Breast epithelium (tissue), 4 donors: ENCODE data around the gene ACSL3. TPM values are rescaled to one million over a fixed set of nuclear protein-coding genes. Genes with fewer than 3 reads are reported as not detected.

Experiments used
- DNase-seq, 2 donors: peaks; one replicate each; pipeline ENCODE4 v3.0.0-alpha.2; 2019; ENCODE audit warnings: low spot score in 2 of 2
- H3K27ac ChIP-seq, 2 donors: fragments of 200-600 bp; sonication (generic) in 1 of 2; one replicate each; pipeline ENCODE4 v1.5.1; 2016 to 2019; ENCODE audit warnings: mild to moderate bottlenecking in 1 of 2
- H3K27me3 ChIP-seq, 2 donors: fragments of 200-600 bp; sonication (generic) in 1 of 2; one replicate each; pipeline versions ENCODE4 v1.5.1 to v1.6.0; 2017 to 2019; ENCODE audit warnings: control low read depth in 1 of 2, mild to moderate bottlenecking in 1 of 2
- H3K36me3 ChIP-seq: fragments of 200-600 bp; one replicate; pipeline ENCODE4 v1.5.1; 2019
- H3K4me1 ChIP-seq, 2 donors: fragments of 200-600 bp; sonication (generic); one replicate each; pipeline ENCODE4 v1.5.1; 2016 to 2019; ENCODE audit warnings: control low read depth in 1 of 2
- H3K4me3 ChIP-seq, 3 donors: fragments of 200-600 bp; sonication (generic); 1 replicate in 2 of 3; 2 replicates in 1 of 3; pipeline ENCODE4 v1.5.1; 2016 to 2019; ENCODE audit warnings: mild to moderate bottlenecking in 3 of 3, moderate library complexity in 2 of 3
- H3K9me3 ChIP-seq, 2 donors: fragments of 200-600 bp; sonication (generic) in 1 of 2; one replicate each; pipeline ENCODE4 v1.5.1; 2016 to 2019; ENCODE audit warnings: control low read depth in 1 of 2
- POLR2A ChIP-seq: fragments of 450-650 bp; IDR thresholded peaks from one replicate; pipeline ENCODE4 v1.6.1; 2016; ENCODE audit warnings: antibody characterized with exemption, mild to moderate bottlenecking, moderate library complexity
- POLR2AphosphoS5 ChIP-seq, 3 donors: sonication (generic); formaldehyde crosslinking; IDR thresholded peaks; one replicate each; pipeline ENCODE4 v1.6.1; 2017; ENCODE audit warnings: antibody characterized with exemption in 3 of 3
- intact Hi-C: fragments of 100-400 bp; cut with DNase I; formaldehyde crosslinking; loops from one replicate; pipeline ENCODE4 v1.15.1; 2023; ENCODE audit warnings: low total_unique reads
- total RNA-seq, 3 donors: library from RNA; depleted of rRNA; stranded (reverse); fragments of >200 nt; gene quantifications; one replicate each; pipeline ENCODE4 v1.1.0, GENCODE V29; 2016
- TF ChIP-seq, protein P1 (sequence below), 3 donors: fragments of 450-650 bp; IDR thresholded peaks; one replicate each; pipeline ENCODE4 v1.5.1; 2016 to 2017; ENCODE audit warnings: antibody characterized with exemption in 3 of 3, mild to moderate bottlenecking in 3 of 3, moderate library complexity in 3 of 3

Gene ACSL3
- total RNA-seq, 3 donors from 2014 or later, result 50.9 to 115 (median 74.4) TPM

DNA sequence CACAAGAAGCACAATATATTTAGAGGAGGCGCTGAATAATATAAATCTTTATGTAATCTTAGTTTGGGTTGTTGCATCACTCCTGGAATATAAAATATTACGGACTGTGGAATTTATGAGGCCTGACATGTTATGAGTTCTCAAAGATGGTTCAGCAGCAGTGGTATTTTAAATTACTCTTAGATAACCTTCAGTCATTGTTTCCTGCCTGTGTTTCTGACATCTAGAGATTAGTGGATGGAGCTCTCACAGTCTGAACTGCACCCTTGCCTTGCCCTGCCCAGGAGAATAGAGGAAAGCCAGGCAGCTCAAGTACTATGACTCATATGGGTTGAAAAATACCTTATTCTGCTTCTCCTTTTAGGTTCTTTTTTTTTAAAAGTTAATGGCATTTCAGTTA is 70.0 kb downstream of the ACSL3 start:
- no peak for DNase-seq
- intact Hi-C loops, result no loop called here
- Histone ChIP-seq H3K4me3 (no peak overlapping the region), H3K27me3 (no peaks in the 10 kb centered on the region), H3K9me3 (no peaks in the 10 kb centered on the region), H3K27ac (no peak overlapping the region), H3K4me1 (no peaks in the 10 kb centered on the region), H3K36me3 (peaks cover 9% of the 10 kb centered on the region)
- TF ChIP-seq, protein P1, sequence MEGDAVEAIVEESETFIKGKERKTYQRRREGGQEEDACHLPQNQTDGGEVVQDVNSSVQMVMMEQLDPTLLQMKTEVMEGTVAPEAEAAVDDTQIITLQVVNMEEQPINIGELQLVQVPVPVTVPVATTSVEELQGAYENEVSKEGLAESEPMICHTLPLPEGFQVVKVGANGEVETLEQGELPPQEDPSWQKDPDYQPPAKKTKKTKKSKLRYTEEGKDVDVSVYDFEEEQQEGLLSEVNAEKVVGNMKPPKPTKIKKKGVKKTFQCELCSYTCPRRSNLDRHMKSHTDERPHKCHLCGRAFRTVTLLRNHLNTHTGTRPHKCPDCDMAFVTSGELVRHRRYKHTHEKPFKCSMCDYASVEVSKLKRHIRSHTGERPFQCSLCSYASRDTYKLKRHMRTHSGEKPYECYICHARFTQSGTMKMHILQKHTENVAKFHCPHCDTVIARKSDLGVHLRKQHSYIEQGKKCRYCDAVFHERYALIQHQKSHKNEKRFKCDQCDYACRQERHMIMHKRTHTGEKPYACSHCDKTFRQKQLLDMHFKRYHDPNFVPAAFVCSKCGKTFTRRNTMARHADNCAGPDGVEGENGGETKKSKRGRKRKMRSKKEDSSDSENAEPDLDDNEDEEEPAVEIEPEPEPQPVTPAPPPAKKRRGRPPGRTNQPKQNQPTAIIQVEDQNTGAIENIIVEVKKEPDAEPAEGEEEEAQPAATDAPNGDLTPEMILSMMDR (IDR thresholded peaks at IDR 0.05), result no peak
- TF ChIP-seq POLR2A (no peak), POLR2AphosphoS5 (IDR thresholded peaks at IDR 0.05) (no peak)

DNA sequence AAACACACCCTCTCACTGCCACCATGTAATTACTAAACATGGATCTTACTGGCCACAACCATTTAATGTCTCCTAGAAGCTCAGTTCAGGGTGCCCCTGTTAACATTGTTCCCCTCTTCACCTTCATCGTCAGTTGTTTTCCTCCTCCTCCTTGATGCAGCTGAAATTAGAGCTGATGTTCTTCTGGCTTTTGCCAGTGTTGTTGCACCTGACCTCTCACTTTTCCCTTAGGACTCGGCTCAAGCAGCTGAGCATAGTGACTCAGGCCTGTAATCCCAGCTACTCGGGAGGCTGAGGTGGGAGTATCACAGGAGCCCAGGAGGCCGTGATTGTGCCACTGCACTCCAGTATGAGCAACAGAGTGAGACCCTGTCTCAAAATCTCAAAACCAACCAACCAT is 70.8 kb downstream of the ACSL3 start:
- Histone ChIP-seq H3K4me1 (no peaks in the 10 kb centered on the region), H3K27ac (no peak overlapping the region), H3K36me3 (peaks cover 9% of the 10 kb centered on the region), H3K9me3 (no peaks in the 10 kb centered on the region), H3K27me3 (no peaks in the 10 kb centered on the region), H3K4me3 (no peak overlapping the region)
- DNase-seq, result no peak
- intact Hi-C loops, result no loop called here
- TF ChIP-seq POLR2A, result no peak
- no peak for TF ChIP-seq POLR2AphosphoS5 (IDR thresholded peaks at IDR 0.05)
- TF ChIP-seq, protein P1 (IDR thresholded peaks at IDR 0.05), result no peak

- Histone ChIP-seq H3K36me3 (peaks cover 13% of the 10 kb centered on the region), H3K27ac (no peak overlapping the region), H3K9me3 (peaks cover 5 to 12% of the 10 kb centered on the region in 2 donors), H3K27me3 (no peaks in the 10 kb centered on the region), H3K4me3 (no peak overlapping the region), H3K4me1 (no peaks in the 10 kb centered on the region)
- no peak for DNase-seq
- TF ChIP-seq, protein P1 (IDR thresholded peaks at IDR 0.05), result no peak
- no peak for TF ChIP-seq POLR2AphosphoS5 (IDR thresholded peaks at IDR 0.05)
- TF ChIP-seq POLR2A, result no peak
- intact Hi-C loops, result no loop called here
Observed at GRCh38 chr2:222933458-222933857, 72.6 kb downstream of the ACSL3 start.

DNA sequence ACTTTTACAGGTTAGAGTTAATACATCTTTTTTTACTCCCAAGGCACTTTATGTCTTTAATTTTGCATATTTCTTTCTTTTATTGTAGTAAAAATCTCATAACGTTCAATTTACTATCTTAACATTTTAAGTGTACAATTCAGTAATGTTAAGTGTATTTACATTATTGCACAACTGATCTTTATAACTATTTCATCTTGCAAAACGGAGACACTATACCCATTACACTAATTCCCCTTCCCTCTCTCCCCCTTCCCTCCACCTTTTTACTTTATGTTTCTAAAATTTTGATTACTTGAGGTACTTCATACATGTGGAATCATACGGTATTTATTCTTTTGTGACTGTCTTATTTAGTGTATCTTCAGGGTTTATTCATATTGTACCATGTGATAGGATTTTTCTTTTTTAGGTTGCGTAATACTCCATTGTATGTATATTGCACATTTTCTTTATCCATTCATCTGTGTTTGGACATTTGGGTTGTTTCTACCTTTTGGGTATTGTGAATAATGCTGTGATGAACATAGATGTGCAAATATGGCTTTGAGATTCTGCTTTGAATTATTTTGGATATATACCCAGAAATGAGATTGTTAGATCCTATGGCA is 75.0 kb downstream of the ACSL3 start:
- no peak for DNase-seq
- Histone ChIP-seq H3K36me3 (peaks cover 13% of the 10 kb centered on the region), H3K27me3 (no peaks in the 10 kb centered on the region), H3K4me1 (no peaks in the 10 kb centered on the region), H3K9me3 (peaks cover 7 to 22% of the 10 kb centered on the region in 2 donors), H3K27ac (no peak overlapping the region), H3K4me3 (no peak overlapping the region)
- TF ChIP-seq POLR2AphosphoS5 (IDR thresholded peaks at IDR 0.05) (no peak), POLR2A (no peak)
- TF ChIP-seq, protein P1 (IDR thresholded peaks at IDR 0.05), result no peak
- intact Hi-C loops, result no loop called here

- TF ChIP-seq POLR2A (no peak), POLR2AphosphoS5 (IDR thresholded peaks at IDR 0.05) (no peak)
- TF ChIP-seq, protein P1 (IDR thresholded peaks at IDR 0.05), result no peak
Observed at GRCh38 chr2:222936705-222937104, 75.9 kb downstream of the ACSL3 start.

More at GRCh38 chr2:222936705-222937104, 75.9 kb downstream of the ACSL3 start:
- H3K36me3 ChIP-seq, result peaks cover 8% of the 10 kb centered on the region
- H3K4me3 ChIP-seq, result no peak overlapping the region
- intact Hi-C loops, result no loop called here
- H3K9me3 ChIP-seq, result peaks cover 7 to 22% of the 10 kb centered on the region in 2 donors
- no peak for DNase-seq
- no peak overlapping the region for H3K27ac ChIP-seq
- H3K4me1 ChIP-seq, result no peaks in the 10 kb centered on the region
- no peaks in the 10 kb centered on the region for H3K27me3 ChIP-seq
